Left renal cortex interstitium (tissue), 4 donors: ENCODE measurements around the gene DYNC1LI1. TPM values are rescaled to one million over a fixed set of nuclear protein-coding genes. Genes with fewer than 3 reads are reported as not detected.

ENCODE experiments used
- DNase-seq, 4 donors: peaks; one replicate each; pipeline ENCODE4 v3.0.0-alpha.2; 2013; ENCODE audit warnings: low read depth in 4 of 4, low spot score in 2 of 4, missing footprints in 1 of 4
- polyA plus RNA-seq, 4 donors: library from polyadenylated mRNA; unstranded; fragments of 120-200 nt; gene quantifications; one replicate each; pipeline ENCODE4 v1.2.1, GENCODE V29; 2013; ENCODE audit not compliant: insufficient read length in 4 of 4

The DYNC1LI1 gene
- 10 to 100 TPM; 36.5 to 41.0 (median 39.4) TPM for polyA plus RNA-seq

GRCh38 chr3:32570421-32571191 is at the start of gene DYNC1LI1:
TSS of gene DYNC1LI1 (minus strand) at chr3:32570858. CDS start at chr3:32570770, 88 bp downstream.
- DNase-seq = peak; percentile 78 to 90 (median 84)

- DNase-seq = no peak
Measured at GRCh38 chr3:32619395-32619794, 48.7 kb upstream of the DYNC1LI1 start.

- DNase-seq = no peak
Measured at GRCh38 chr3:32616267-32616962, 45.8 kb upstream of the DYNC1LI1 start.

- no peak for DNase-seq
Measured at GRCh38 chr3:32614956-32615355, 44.3 kb upstream of the DYNC1LI1 start.

GRCh38 chr3:32613183-32613582 is 42.5 kb upstream of the DYNC1LI1 start:
- no peak for DNase-seq

- no peak for DNase-seq
Measured at GRCh38 chr3:32612547-32612946, 41.9 kb upstream of the DYNC1LI1 start.

- DNase-seq = no peak
Measured at GRCh38 chr3:32607522-32607921, 36.9 kb upstream of the DYNC1LI1 start.

- DNase-seq = no peak
Measured at GRCh38 chr3:32606960-32607359, 36.3 kb upstream of the DYNC1LI1 start.

- DNase-seq = no peak
Measured at GRCh38 chr3:32606277-32606676, 35.6 kb upstream of the DYNC1LI1 start.

GRCh38 chr3:32603064-32603463 is 32.4 kb upstream of the DYNC1LI1 start:
- DNase-seq = no peak

GRCh38 chr3:32602206-32602605 is 31.5 kb upstream of the DYNC1LI1 start:
- DNase-seq = no peak

- no peak for DNase-seq
Measured at GRCh38 chr3:32601722-32602121, 31.1 kb upstream of the DYNC1LI1 start.

- no peak for DNase-seq
Measured at GRCh38 chr3:32597656-32598055, 27.0 kb upstream of the DYNC1LI1 start.

- DNase-seq = peak; percentile 28 to 53 (median 50)
Measured at GRCh38 chr3:32596909-32597369, 26.3 kb upstream of the DYNC1LI1 start.

- DNase-seq = no peak
Measured at GRCh38 chr3:32596282-32596908, 25.7 kb upstream of the DYNC1LI1 start.

- DNase-seq = no peak
Measured at GRCh38 chr3:32595323-32595722, 24.7 kb upstream of the DYNC1LI1 start.

- no peak for DNase-seq
Measured at GRCh38 chr3:32593903-32594525, 23.4 kb upstream of the DYNC1LI1 start.

- no peak for DNase-seq
Measured at GRCh38 chr3:32592696-32593353, 22.2 kb upstream of the DYNC1LI1 start.

GRCh38 chr3:32592011-32592410 is 21.4 kb upstream of the DYNC1LI1 start:
- DNase-seq = no peak

GRCh38 chr3:32591186-32591585 is 20.5 kb upstream of the DYNC1LI1 start:
- DNase-seq = no peak
